SK-N-SH treated with all-trans-retinoic acid at 6 μM for 48 hours (cell line): ENCODE data around the gene PSMB7.

ENCODE experiments used
- ATAC-seq: fragments of 200-7000 bp; cut with Tn5 transposase; 3 replicates; pipeline ENCODE4 v1.9.1; 2020; ENCODE audit warnings: mild to moderate bottlenecking, moderate library complexity
- ARNTL ChIP-seq: fragments of 450-650 bp; formaldehyde crosslinking; IDR thresholded peaks from 2 replicates; pipeline ENCODE4 v1.5.0; 2020; ENCODE audit warnings: low read depth, mild to moderate bottlenecking, moderate library complexity, borderline replicate concordance
- BACH2 ChIP-seq: fragments of 250-450 bp; sonication (Bioruptor Pico); IDR thresholded peaks from 2 replicates; pipeline ENCODE4 v1.9.0; 2021; ENCODE audit warnings: mild to moderate bottlenecking, borderline replicate concordance
- CSDC2 ChIP-seq: fragments of 250-450 bp; sonication (Bioruptor Pico); IDR thresholded peaks from 2 replicates; pipeline ENCODE4 v1.5.0; 2020; ENCODE audit warnings: mild to moderate bottlenecking, moderate library complexity
- ESRRG ChIP-seq: fragments of 250-450 bp; sonication (Bioruptor Pico); IDR thresholded peaks from 2 replicates; pipeline ENCODE4 v1.6.1; 2021; ENCODE audit warnings: mild to moderate bottlenecking
- GLIS3 ChIP-seq: fragments of 250-450 bp; sonication (Bioruptor Pico); IDR thresholded peaks from 2 replicates; pipeline ENCODE4 v1.5.0; 2020; ENCODE audit warnings: mild to moderate bottlenecking, moderate library complexity
- ISL1 ChIP-seq: fragments of 250-450 bp; sonication (Bioruptor Pico); IDR thresholded peaks from 2 replicates; pipeline ENCODE4 v2.1.2; 2022; ENCODE audit warnings: mild to moderate bottlenecking, moderate library complexity
- PPARA ChIP-seq: fragments of 250-450 bp; sonication (Bioruptor Pico); IDR thresholded peaks from 2 replicates; pipeline ENCODE4 v1.5.0; 2020; ENCODE audit warnings: mild to moderate bottlenecking, borderline replicate concordance
- RARB ChIP-seq: fragments of 250-450 bp; sonication (Bioruptor Pico); IDR thresholded peaks from 2 replicates; pipeline ENCODE4 v1.8.0; 2021; ENCODE audit warnings: mild to moderate bottlenecking, moderate library complexity
- SNAI2 ChIP-seq: fragments of 250-450 bp; sonication (Bioruptor Pico); IDR thresholded peaks from 2 replicates; pipeline ENCODE4 v1.5.0; 2020; ENCODE audit warnings: mild to moderate bottlenecking, moderate library complexity
- TCF4 ChIP-seq: fragments of 250-450 bp; sonication (Bioruptor Pico); IDR thresholded peaks from 2 replicates; pipeline ENCODE4 v1.8.0; 2021; ENCODE audit warnings: mild to moderate bottlenecking, moderate library complexity, borderline replicate concordance
- TOX ChIP-seq: fragments of 250-450 bp; sonication (Bioruptor Pico); IDR thresholded peaks from 2 replicates; pipeline ENCODE4 v1.8.0; 2021; ENCODE audit warnings: mild to moderate bottlenecking, moderate library complexity, borderline replicate concordance
- ZFP30 ChIP-seq: fragments of 450-650 bp; formaldehyde crosslinking; IDR thresholded peaks from 2 replicates; pipeline ENCODE4 v1.5.0; 2022; ENCODE audit warnings: mild to moderate bottlenecking, moderate library complexity
- ZNF565 ChIP-seq: fragments of 450-650 bp; formaldehyde crosslinking; conservative IDR thresholded peaks from 2 replicates; pipeline ENCODE4 v1.5.0; 2020; ENCODE audit warnings: low read depth, mild to moderate bottlenecking, moderate library complexity
- ZNF8 ChIP-seq: fragments of 450-650 bp; formaldehyde crosslinking; IDR thresholded peaks from 2 replicates; pipeline ENCODE4 v1.5.0; 2020; ENCODE audit warnings: mild to moderate bottlenecking, moderate library complexity
- TF ChIP-seq, protein P1 (sequence below): fragments of 250-450 bp; sonication (Bioruptor Pico); IDR thresholded peaks from 2 replicates; pipeline ENCODE4 v1.8.0; 2020; ENCODE audit warnings: mild to moderate bottlenecking, moderate library complexity, borderline replicate concordance
- TF ChIP-seq, protein P2 (sequence below): fragments of 250-450 bp; sonication (Bioruptor Pico); IDR thresholded peaks from 2 replicates; pipeline ENCODE4 v1.5.0; 2020; ENCODE audit warnings: mild to moderate bottlenecking, moderate library complexity
- TF ChIP-seq, protein P3 (sequence below): fragments of 250-450 bp; sonication (Bioruptor Pico); IDR thresholded peaks from 2 replicates; pipeline ENCODE4 v1.8.0; 2021; ENCODE audit warnings: low read depth, mild to moderate bottlenecking, moderate library complexity, borderline replicate concordance
- TF ChIP-seq, protein P4 (sequence below): fragments of 250-450 bp; sonication (Bioruptor Pico); IDR thresholded peaks from 2 replicates; pipeline ENCODE4 v1.5.1; 2020; ENCODE audit warnings: low read depth, mild to moderate bottlenecking, moderate library complexity

The PSMB7 gene

DNA sequence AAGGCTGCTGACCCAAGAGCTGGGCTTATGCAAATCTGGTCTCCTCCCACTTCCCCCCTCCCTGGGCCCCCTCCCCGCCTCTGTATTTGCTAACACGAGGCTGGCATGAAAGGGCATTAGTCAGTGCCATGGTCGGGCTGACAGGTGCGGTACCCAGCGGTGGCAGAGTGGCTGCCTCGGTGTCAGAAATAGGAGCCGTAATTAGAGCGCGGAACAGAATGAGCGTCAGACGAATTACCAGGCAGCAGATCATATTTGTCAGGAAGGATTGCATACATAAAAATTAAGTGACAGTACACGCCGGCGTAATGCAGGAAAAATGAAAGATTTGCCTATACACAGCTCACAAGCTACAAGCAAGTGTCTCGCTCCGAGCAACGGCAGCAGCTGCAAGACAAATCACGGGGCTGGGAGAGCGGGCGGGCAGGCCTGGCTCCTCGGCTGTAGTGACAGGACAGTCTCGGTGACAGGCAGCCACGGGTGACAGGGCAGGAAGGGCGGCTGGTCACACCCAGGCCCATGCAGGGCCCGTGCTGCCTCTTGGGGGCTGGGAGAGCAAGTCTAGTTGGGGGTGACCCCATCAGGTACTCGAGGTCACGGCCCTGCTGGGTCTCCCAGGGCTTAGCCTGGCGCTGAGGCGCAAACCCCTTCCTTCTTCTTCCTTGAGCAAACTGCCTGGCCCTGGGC, 85.1 kb downstream of the PSMB7 start:
- TF ChIP-seq ISL1 (CRISPR knock-in tag) (no peak), BACH2 (CRISPR knock-in tag) (no peak), RARB (CRISPR knock-in tag) (no peak), GLIS3 (CRISPR knock-in tag) (no peak), ZNF565 (CRISPR knock-in tag) (no peak), CSDC2 (CRISPR knock-in tag) (no peak), ZNF8 (no peak), ZFP30 (CRISPR knock-in tag) (no peak), SNAI2 (no peak)
- TF ChIP-seq, protein P1, sequence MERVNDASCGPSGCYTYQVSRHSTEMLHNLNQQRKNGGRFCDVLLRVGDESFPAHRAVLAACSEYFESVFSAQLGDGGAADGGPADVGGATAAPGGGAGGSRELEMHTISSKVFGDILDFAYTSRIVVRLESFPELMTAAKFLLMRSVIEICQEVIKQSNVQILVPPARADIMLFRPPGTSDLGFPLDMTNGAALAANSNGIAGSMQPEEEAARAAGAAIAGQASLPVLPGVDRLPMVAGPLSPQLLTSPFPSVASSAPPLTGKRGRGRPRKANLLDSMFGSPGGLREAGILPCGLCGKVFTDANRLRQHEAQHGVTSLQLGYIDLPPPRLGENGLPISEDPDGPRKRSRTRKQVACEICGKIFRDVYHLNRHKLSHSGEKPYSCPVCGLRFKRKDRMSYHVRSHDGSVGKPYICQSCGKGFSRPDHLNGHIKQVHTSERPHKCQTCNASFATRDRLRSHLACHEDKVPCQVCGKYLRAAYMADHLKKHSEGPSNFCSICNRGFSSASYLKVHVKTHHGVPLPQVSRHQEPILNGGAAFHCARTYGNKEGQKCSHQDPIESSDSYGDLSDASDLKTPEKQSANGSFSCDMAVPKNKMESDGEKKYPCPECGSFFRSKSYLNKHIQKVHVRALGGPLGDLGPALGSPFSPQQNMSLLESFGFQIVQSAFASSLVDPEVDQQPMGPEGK = no peak
- no peak for ATAC-seq

DNA sequence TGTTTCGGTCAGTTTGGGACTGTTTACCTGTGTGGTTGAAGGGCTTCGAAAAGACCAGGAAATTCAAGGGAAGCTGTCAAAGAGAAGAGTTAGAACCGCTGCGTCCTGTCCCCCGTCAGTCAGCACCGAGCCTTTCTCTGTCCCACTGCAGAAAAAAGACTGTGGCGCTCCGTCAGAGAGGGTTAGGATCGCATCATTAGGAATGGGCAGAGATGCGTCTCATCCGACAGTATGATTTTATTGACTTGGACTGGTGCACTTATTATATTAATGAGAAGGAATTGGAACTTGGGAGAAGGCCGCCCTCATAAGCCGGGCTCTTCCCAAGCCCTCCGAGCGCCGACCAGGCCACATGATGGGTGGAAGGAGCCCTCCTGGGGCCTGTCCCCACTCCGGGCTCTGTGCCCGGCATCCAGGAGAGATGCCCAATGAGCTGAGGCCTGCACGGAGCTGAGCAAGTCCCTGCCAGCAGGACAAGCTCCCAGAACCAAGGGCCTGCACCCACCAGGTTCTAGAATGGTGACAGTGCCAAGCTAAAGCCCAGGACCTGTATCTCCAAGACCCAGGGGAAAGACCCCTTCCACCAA, 85.9 kb downstream of the PSMB7 start:
- no peak for ATAC-seq
- no peak for TF ChIP-seq ESRRG
- TF ChIP-seq, protein P2, sequence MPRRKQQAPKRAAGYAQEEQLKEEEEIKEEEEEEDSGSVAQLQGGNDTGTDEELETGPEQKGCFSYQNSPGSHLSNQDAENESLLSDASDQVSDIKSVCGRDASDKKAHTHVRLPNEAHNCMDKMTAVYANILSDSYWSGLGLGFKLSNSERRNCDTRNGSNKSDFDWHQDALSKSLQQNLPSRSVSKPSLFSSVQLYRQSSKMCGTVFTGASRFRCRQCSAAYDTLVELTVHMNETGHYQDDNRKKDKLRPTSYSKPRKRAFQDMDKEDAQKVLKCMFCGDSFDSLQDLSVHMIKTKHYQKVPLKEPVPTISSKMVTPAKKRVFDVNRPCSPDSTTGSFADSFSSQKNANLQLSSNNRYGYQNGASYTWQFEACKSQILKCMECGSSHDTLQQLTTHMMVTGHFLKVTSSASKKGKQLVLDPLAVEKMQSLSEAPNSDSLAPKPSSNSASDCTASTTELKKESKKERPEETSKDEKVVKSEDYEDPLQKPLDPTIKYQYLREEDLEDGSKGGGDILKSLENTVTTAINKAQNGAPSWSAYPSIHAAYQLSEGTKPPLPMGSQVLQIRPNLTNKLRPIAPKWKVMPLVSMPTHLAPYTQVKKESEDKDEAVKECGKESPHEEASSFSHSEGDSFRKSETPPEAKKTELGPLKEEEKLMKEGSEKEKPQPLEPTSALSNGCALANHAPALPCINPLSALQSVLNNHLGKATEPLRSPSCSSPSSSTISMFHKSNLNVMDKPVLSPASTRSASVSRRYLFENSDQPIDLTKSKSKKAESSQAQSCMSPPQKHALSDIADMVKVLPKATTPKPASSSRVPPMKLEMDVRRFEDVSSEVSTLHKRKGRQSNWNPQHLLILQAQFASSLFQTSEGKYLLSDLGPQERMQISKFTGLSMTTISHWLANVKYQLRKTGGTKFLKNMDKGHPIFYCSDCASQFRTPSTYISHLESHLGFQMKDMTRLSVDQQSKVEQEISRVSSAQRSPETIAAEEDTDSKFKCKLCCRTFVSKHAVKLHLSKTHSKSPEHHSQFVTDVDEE = no peak
- no peak for TF ChIP-seq ISL1 (CRISPR knock-in tag)
- TF ChIP-seq TCF4 (CRISPR knock-in tag) = no peak
- no peak for TF ChIP-seq PPARA (CRISPR knock-in tag)
- TF ChIP-seq TOX = no peak
- TF ChIP-seq ZNF565 (CRISPR knock-in tag) = no peak
- no peak for TF ChIP-seq GLIS3 (CRISPR knock-in tag)
- TF ChIP-seq ARNTL = no peak
- TF ChIP-seq, protein P3, sequence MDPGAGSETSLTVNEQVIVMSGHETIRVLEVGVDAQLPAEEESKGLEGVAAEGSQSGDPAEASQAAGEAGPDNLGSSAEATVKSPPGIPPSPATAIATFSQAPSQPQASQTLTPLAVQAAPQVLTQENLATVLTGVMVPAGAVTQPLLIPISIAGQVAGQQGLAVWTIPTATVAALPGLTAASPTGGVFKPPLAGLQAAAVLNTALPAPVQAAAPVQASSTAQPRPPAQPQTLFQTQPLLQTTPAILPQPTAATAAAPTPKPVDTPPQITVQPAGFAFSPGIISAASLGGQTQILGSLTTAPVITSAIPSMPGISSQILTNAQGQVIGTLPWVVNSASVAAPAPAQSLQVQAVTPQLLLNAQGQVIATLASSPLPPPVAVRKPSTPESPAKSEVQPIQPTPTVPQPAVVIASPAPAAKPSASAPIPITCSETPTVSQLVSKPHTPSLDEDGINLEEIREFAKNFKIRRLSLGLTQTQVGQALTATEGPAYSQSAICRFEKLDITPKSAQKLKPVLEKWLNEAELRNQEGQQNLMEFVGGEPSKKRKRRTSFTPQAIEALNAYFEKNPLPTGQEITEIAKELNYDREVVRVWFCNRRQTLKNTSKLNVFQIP (CRISPR knock-in tag) = no peak

DNA sequence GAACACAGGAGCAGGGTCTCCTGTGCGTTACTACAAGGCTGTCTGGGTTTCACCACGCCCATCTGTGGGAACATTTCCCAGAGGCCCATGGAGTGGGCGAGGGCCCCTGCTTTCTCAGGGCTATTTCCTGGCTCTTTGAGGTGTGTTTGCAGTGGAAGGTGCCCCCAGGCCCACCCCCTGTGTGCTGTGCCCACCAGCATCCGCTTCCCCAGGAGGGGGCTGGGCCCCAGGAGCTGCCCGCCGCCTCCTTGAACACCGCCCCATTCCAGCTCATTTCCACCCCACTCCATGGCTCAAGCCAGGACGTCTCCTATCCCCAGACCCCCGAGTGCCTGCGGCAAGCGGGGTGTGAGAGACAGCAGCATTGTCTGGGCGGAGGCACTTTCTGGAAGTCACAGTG, 87.0 kb downstream of the PSMB7 start:
- no peak for ATAC-seq
- TF ChIP-seq CSDC2 (CRISPR knock-in tag) = no peak
- TF ChIP-seq, protein P4, sequence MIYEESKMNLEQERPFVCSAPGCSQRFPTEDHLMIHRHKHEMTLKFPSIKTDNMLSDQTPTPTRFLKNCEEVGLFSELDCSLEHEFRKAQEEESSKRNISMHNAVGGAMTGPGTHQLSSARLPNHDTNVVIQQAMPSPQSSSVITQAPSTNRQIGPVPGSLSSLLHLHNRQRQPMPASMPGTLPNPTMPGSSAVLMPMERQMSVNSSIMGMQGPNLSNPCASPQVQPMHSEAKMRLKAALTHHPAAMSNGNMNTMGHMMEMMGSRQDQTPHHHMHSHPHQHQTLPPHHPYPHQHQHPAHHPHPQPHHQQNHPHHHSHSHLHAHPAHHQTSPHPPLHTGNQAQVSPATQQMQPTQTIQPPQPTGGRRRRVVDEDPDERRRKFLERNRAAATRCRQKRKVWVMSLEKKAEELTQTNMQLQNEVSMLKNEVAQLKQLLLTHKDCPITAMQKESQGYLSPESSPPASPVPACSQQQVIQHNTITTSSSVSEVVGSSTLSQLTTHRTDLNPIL (CRISPR knock-in tag) = no peak
- no peak for TF ChIP-seq RARB (CRISPR knock-in tag)
- TF ChIP-seq, protein P3 (CRISPR knock-in tag) = no peak
- TF ChIP-seq ZNF8 = no peak
- TF ChIP-seq ISL1 (CRISPR knock-in tag) = no peak
- no peak for TF ChIP-seq TOX
- no peak for TF ChIP-seq BACH2 (CRISPR knock-in tag)

DNA sequence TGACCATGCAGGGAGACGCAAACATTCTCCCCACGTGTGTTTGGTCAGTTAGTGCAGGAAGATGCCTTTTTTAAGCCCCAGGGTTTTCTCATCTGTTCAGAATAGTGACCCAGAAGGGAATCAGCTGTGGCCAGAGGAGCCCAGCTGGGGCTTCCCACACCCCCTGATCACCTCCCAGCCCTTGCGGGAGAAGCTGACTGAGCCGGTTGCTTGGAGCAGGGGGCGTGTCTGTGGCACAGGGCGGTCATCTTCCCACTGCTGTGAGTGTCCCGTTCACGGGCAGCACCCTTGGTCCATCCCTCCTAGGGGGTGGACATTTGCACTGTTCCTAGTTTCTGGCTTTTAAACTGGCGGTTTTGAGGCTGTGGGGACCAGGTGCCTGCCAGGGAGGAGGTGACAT, 87.8 kb downstream of the PSMB7 start:
- ATAC-seq = no peak
- TF ChIP-seq SNAI2 = no peak
- TF ChIP-seq, all 23 proteins: peak for 0
